Measurements from ENCODE around the gene RAI14. TPM values are rescaled to one million over a fixed set of nuclear protein-coding genes. Genes with fewer than 3 reads are reported as not detected.
A peak's percentile ranks its signal among the peaks of the same experiment; 100 is the strongest.
"Not testable (repeated sequence)": the region's sequence is repeated elsewhere in the genome, so short reads cannot be mapped to it uniquely, and the experiment has no call there.

Gene RAI14
- total RNA-seq, 1 experiment from 2014 or later: 25.5 TPM

- DNase-seq (ENCODE audit: low spot score): peak; percentile 6
Measured at GRCh38 chr5:34789021-34789531, 132.9 kb downstream of the RAI14 start.

GRCh38 chr5:34789639-34790038, 133.5 kb downstream of the RAI14 start:
- in situ Hi-C loops (cut with HindIII; ENCODE audit: low sequenced_read_pairs): no loop called here
- no peak for DNase-seq (ENCODE audit: low spot score)

More at GRCh38 chr5:34789021-34789531, 132.9 kb downstream of the RAI14 start:
- in situ Hi-C loops (cut with HindIII; ENCODE audit: low sequenced_read_pairs): no loop called here

GRCh38 chr5:34790069-34790468, 133.9 kb downstream of the RAI14 start:
- in situ Hi-C loops (cut with HindIII; ENCODE audit: low sequenced_read_pairs): no loop called here
- DNase-seq (ENCODE audit: low spot score): no peak

GRCh38 chr5:34791761-34792244, 135.7 kb downstream of the RAI14 start:
- in situ Hi-C loops (cut with HindIII; ENCODE audit: low sequenced_read_pairs): no loop called here
- DNase-seq (ENCODE audit: low spot score): no peak

GRCh38 chr5:34802834-34803563, 146.9 kb downstream of the RAI14 start:
- in situ Hi-C loops (cut with HindIII; ENCODE audit: low sequenced_read_pairs): no loop called here
- no peak for DNase-seq (ENCODE audit: low spot score)

GRCh38 chr5:34803974-34804732, 148.0 kb downstream of the RAI14 start:
- in situ Hi-C loops (cut with HindIII; ENCODE audit: low sequenced_read_pairs): no loop called here
- no peak for DNase-seq (ENCODE audit: low spot score)

- in situ Hi-C loops (cut with HindIII; ENCODE audit: low sequenced_read_pairs): no loop called here
- DNase-seq (ENCODE audit: low spot score): no peak
Measured at GRCh38 chr5:34804913-34805312, 148.8 kb downstream of the RAI14 start.

- in situ Hi-C loops (cut with HindIII; ENCODE audit: low sequenced_read_pairs): no loop called here
Measured at GRCh38 chr5:34806532-34806931, 150.4 kb downstream of the RAI14 start.

GRCh38 chr5:34811706-34812105, 155.6 kb downstream of the RAI14 start:
- DNase-seq (ENCODE audit: low spot score): no peak
- in situ Hi-C loops (cut with HindIII; ENCODE audit: low sequenced_read_pairs): no loop called here

More at GRCh38 chr5:34806532-34806931, 150.4 kb downstream of the RAI14 start:
- no peak for DNase-seq (ENCODE audit: low spot score)

GRCh38 chr5:34813509-34813908, 157.4 kb downstream of the RAI14 start:
- in situ Hi-C loops (cut with HindIII; ENCODE audit: low sequenced_read_pairs): no loop called here
- no peak for DNase-seq (ENCODE audit: low spot score)

- in situ Hi-C loops (cut with HindIII; ENCODE audit: low sequenced_read_pairs): no loop called here
- no peak for DNase-seq (ENCODE audit: low spot score)
Measured at GRCh38 chr5:34817558-34818351, 161.6 kb downstream of the RAI14 start.

GRCh38 chr5:34818717-34819116, 162.6 kb downstream of the RAI14 start:
- in situ Hi-C loops (cut with HindIII; ENCODE audit: low sequenced_read_pairs): no loop called here
- no peak for DNase-seq (ENCODE audit: low spot score)

GRCh38 chr5:34820593-34820992, 164.5 kb downstream of the RAI14 start:
- in situ Hi-C loops (cut with HindIII; ENCODE audit: low sequenced_read_pairs): no loop called here
- no peak for DNase-seq (ENCODE audit: low spot score)

GRCh38 chr5:34822956-34823715, 167.0 kb downstream of the RAI14 start:
- DNase-seq (ENCODE audit: low spot score): no peak
- in situ Hi-C loops (cut with HindIII; ENCODE audit: low sequenced_read_pairs): no loop called here

GRCh38 chr5:34826347-34826746, 170.2 kb downstream of the RAI14 start:
- in situ Hi-C loops (cut with HindIII; ENCODE audit: low sequenced_read_pairs): no loop called here
- no peak for DNase-seq (ENCODE audit: low spot score)

GRCh38 chr5:34827588-34828506, 171.7 kb downstream of the RAI14 start:
- in situ Hi-C loops (cut with HindIII; ENCODE audit: low sequenced_read_pairs): no loop called here
- DNase-seq (ENCODE audit: low spot score): no peak

GRCh38 chr5:34830827-34831226, 174.7 kb downstream of the RAI14 start:
- in situ Hi-C loops (cut with HindIII; ENCODE audit: low sequenced_read_pairs); DNase-seq (ENCODE audit: low spot score): not testable (repeated sequence)

- in situ Hi-C loops (cut with HindIII; ENCODE audit: low sequenced_read_pairs): no loop called here
- no peak for DNase-seq (ENCODE audit: low spot score)
Measured at GRCh38 chr5:34831303-34831702, 175.2 kb downstream of the RAI14 start.
